GM12865 (cell line): ENCODE measurements around the gene GNAS.

ENCODE experiments used
- DNase-seq: peaks from one replicate; pipeline ENCODE4 v3.0.0; 2010; ENCODE audit warnings: low read depth
- H3K4me3 ChIP-seq: 2 replicates; pipeline ENCODE4 v1.5.1; 2011; ENCODE audit warnings: mild to moderate bottlenecking, low read depth, low read length, control low read depth
- CTCF ChIP-seq: IDR thresholded peaks from 2 replicates; pipeline ENCODE4 v1.5.1; 2011; ENCODE audit warnings: low read length, control low read depth, low read depth, inconsistent platforms; ENCODE audit not compliant: insufficient read depth; ENCODE audit errors: missing control alignments

The GNAS gene

DNA sequence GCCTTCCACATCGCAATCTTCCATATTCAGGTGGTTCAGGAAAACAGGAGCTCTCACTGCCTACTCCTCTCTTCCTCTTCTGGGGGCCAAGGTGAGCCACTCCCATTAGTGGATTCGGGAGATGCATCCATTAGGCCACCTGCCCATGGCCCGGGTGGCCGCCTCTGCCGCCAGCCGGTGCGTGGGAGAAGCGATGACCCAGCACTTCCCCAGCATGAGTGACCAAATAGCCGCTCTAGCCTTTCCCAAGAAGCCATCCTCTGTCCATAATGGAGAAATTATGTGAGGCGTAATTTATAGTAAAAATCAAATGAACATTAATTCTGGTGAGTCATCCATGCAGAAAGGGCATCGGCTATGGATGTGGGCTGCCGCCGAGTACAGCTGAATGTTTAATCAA, 41.2 kb upstream of the GNAS start:
- no peak for TF ChIP-seq CTCF
- no peak for DNase-seq
- no peak overlapping the region for H3K4me3 ChIP-seq

- no peak overlapping the region for H3K4me3 ChIP-seq
- no peak for TF ChIP-seq CTCF
- no peak for DNase-seq
These were observed 39.1 kb upstream of the GNAS start for GRCh38 chr20:58813369-58813768.

- H3K4me3 ChIP-seq: no peak overlapping the region
- no peak for DNase-seq
- TF ChIP-seq CTCF: no peak
These were observed 37.1 kb upstream of the GNAS start for GRCh38 chr20:58815448-58815847.

DNA sequence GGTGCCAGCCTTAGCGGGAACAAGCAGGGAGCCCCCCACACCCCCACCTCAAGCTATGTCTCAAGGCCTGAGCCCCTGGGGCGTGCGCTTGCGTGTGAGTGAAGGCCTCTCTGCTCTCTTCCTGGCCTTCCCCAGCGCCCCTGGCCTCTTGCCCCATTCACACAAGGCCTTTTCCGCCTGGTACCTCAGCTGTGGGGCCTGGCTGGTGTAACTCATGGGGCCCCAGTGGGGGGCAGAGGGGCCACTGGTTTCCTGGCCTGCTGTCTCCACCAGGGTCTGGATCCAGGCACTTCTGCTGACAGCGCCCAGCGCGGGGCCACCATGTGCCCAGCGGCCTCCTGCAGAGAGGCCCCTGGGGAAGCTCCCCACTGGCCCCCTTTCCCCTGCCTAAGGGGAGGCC, 36.5 kb upstream of the GNAS start:
- TF ChIP-seq CTCF: no peak
- H3K4me3 ChIP-seq: no peak overlapping the region
- DNase-seq: no peak

DNA sequence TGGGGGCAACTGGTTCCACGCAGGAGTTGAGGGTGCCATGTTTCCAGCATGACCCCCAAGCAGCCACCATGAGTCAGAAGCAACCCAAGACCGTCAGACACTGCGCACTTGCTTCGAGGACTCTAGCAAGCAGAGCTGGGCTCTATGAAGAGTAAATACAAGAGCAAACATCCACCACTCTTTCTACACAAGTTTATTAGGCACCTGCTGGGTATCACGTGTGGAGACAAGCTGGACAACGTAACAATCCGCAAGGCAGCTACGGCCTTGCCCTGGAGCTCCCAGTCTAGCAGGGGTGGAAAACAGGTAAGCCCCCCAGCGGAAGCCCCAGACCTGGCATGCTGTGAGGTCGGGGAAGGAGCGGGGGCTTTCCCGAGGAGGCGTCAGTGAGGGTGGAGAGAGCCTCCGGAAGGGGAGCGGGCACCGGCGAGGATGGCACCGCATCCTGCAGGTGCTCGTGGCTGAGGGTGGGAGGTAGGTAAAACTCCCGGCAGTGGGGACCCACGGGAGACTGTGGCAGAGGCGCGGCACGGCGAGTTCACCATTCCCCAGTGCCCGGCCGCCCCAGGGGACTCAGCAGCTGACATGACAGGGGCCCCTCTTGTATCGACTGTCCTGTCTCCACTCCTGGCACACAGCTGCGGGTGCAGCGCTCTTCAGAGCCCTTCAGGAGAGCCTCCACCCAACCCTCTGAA, 35.4 kb upstream of the GNAS start:
- DNase-seq: no peak
- no peak overlapping the region for H3K4me3 ChIP-seq
- no peak for TF ChIP-seq CTCF

- no peak overlapping the region for H3K4me3 ChIP-seq
- DNase-seq: no peak
These were observed 34.8 kb upstream of the GNAS start for GRCh38 chr20:58817748-58818147.

More at GRCh38 chr20:58817748-58818147, 34.8 kb upstream of the GNAS start:
- no peak for TF ChIP-seq CTCF
